ENCODE results near the gene NPR3.
"Not testable (repeated sequence)": the region's sequence is repeated elsewhere in the genome, so short reads cannot be mapped to it uniquely, and the experiment has no call there.

NPR3 gene

GRCh38 chr5:32769711-32770110 lies 58.6 kb downstream of the NPR3 start:
- DNase-seq: no peak

- no peak for DNase-seq
Measured at GRCh38 chr5:32770444-32770843, 59.3 kb downstream of the NPR3 start.

DNA sequence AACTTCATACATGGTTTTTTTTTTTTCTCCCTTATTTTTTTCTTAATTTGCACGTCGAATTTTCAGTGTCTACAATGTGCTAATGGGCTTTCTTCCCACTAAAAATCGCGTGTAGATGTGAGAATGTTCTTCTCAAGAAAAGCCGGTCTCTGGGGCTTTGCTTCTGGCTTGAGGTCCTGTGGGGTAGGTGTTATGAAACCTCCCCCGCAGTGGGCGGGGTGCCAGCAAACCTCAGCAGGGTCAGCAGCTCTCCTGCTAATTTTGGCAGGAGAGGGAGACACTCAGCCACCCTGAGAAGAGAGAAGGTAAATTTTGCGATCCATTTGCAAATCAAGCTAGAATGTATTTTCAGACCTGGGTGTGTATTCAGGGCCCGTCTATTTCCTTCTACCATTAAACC lies 59.9 kb downstream of the NPR3 start:
- no peak for DNase-seq

DNA sequence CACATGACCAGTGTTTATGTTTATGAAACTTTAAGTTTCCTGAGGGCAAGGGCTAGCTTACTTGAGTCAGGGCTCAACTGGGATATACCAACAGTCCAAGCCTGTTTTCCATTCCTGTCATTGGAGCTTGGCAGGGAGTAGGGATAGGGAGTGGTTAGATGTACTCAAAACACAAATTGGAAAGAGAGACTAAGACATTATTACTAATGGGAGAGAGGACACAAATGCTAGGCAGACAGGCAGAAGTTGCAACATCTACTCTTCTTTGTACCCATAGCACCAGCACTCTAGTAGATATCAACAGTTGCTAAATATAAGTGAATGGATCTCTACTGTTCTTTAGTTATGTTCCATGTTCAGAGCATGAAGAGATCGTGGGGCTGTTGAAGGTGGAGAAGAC lies 62.8 kb downstream of the NPR3 start:
- no peak for DNase-seq

DNA sequence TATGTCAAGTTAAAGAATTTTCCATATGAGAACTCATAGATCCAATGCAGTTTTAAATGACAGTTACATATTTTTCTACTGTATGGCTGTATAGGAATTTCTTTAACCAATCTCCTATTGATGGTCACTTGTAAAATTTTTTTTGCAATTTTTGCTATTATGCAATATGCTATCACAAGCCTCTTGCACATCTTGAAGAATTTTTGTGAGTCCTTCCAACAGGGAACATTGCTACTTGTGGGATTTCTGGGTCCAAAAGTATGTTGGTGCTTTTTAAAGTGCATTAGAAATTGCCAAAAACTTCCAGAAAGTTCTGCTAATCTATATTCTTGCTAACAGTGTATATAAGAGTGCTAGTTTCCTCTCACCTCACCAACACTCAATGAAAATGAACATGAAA lies 65.1 kb downstream of the NPR3 start:
- DNase-seq: no peak

DNA sequence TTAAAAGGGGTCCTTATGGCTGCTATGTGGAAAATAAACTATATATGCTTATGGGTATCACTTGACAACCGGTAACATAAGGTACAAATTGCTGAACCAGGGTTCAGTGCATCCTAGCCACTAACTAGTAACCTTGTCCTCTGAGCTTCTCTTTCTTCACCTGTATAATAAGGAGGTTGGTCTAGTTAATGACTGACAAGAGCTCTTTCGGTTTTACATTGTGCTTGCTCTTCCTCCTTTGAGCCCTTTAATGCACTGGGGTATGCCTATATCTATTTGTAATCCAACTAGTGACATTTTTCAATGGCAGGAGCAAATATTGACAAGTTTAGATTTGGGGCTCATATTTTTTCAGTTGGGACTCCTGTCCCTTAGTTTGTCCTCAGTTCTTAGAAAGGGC lies 66.1 kb downstream of the NPR3 start:
- DNase-seq: no peak

DNA sequence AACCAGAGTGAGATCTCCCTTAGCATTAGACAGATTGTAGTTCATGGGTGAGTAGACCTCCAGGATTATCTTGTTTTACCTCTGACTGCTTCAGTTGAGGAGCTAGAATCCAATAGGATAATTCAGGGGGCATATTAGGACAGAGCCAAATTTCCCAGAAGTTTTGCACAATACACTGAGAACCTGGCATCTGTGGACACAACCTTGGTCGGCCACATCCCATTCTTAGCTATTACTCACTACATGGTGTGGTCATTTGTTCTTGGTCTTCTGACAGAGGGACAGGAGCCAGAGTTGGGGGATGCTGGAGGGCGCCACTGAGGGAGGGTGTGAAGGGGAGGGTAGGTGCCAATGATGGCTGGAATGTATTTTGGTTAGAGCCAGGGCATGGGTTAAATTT lies 66.6 kb downstream of the NPR3 start:
- no peak for DNase-seq

- DNase-seq: no peak
Measured at GRCh38 chr5:32778403-32778802, 67.3 kb downstream of the NPR3 start.

DNA sequence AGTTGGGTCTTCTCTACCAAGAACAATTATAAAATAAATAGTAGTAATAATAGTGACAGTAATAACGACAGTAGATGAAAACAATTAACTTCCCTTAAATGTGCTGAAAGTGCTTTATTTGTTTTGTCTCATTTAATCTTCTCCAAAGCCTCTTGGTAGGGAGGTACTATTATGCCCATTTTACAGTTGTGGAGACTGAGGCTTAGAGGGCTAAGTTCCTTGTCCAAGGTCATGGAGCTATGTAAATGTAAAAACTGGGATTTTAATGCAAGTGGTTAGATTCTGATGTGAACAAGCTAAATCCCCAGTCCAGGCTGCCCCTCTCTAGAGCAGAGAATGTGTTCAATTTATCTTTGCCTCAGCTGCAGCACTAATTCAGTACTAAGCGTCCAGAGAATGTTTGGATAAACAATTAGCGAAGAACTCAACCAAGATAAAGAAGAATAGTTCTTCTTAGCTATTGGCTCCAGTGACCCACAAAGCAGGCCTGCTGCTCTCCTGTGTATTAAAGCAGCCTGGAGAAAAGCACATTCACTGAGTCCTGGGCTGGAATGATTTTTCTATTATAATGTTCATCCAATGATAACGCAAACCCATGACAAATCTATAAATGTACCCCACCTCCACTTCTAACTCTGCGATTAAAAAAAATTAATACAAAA lies 68.8 kb downstream of the NPR3 start:
- DNase-seq: no peak

DNA sequence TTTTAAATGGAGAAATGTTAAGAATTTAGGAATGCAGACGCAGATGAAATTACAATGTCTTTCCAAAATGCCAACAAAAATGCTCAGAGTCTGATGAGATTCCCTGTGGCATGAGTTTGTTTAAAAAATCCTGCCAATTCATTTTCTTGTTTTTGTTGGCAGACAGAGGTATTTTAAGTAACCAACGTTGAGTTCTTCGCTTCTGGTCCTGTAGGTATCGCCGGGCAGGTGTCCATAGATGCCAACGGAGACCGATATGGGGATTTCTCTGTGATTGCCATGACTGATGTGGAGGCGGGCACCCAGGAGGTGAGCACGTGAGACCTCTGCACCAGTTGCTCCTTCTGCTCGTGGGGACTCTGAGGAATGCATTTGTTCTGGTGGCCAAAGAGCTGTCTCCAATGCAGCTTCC lies 69.4 kb downstream of the NPR3 start:
- no peak for DNase-seq

GRCh38 chr5:32783661-32784060 lies 72.5 kb downstream of the NPR3 start:
- DNase-seq: no peak

- no peak for DNase-seq
Measured at GRCh38 chr5:32785611-32786254, 74.6 kb downstream of the NPR3 start.

GRCh38 chr5:32786311-32786710 lies 75.2 kb downstream of the NPR3 start:
- DNase-seq: no peak

DNA sequence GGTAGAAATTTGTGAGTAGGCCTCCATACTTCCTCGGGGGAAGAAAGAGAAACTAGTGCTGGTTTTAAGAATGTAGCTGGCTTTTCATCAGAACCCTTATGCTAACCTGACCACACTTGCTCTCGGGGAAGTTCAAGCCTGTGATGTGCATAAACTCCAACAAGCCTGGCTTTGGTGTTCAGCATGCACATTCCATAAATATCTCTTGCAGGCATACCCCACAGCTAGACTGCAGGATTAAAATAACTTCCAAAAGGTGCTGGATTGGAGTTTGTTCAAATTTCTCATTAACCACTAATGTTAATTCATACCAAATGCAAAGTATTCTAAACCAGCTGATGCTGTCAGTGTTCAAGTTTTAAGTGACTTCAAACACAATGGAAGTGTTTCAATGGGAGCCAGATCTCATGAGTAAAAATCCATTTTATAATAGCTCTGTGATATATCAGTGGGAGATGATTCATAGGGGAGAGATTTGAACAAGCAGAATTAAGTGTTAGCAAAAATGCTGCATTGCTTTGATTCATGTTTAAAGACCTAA lies 79.4 kb downstream of the NPR3 start:
- no peak for DNase-seq

- DNase-seq: no peak
Measured at GRCh38 chr5:32791536-32792243, 80.6 kb downstream of the NPR3 start.

DNA sequence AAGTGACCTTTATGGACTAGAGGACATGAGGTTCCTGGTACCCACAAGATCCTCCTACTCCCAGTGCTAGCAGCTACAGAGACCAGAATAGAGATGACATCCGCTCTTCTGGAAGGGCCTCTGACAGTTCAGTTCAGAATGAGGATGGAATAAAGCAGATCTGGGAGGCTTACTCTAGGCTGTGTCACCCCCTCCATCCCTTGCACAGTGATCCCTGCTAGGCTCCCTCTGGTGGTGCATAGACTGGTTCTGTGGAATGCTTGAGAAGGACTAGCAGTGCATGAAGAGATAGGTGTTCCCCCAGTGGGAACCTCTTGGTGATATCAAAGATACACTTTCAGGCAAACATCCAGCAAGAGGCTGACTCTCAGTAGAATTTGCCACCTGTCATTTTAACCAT lies 83.0 kb downstream of the NPR3 start:
- DNase-seq: no peak

GRCh38 chr5:32802764-32803163 lies 91.6 kb downstream of the NPR3 start:
- no peak for DNase-seq

GRCh38 chr5:32803656-32804055 lies 92.5 kb downstream of the NPR3 start:
- no peak for DNase-seq

- DNase-seq: not testable (repeated sequence)
Measured at GRCh38 chr5:32805462-32805861, 94.3 kb downstream of the NPR3 start.

DNA sequence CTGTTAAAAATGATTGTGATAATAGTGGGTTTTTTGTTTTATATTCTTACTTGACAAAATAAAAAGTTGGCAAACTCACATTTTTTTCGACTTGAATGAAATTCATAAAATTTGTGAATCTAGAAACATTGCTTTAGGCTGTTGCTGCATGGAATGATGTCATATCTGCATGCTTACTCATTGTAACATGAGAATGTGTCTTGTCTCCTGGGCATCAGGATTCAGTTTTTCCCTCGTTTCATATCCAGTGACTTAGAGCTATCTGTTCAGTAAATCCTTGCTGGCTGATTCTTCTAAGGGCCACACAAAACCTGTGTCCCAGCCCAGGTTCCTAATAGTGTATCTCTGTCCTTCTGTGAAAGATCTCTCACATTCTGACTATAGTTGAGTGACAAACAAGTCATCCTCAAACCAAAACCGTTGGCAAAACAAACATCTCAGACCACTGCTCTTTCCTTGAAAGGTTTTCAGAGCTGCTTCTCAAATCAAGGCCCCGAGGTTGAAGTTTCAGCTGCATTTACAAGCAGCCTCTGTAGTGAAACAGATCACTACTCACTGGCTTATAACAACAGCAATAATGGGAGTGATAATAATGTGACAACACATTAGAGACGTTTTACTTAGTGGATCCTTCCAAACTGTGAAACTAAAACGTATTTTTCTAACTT lies 95.0 kb downstream of the NPR3 start:
- DNase-seq: peak; percentile 40

- no peak for DNase-seq
Measured at GRCh38 chr5:32808783-32809182, 97.7 kb downstream of the NPR3 start.

GRCh38 chr5:32810804-32811203 lies 99.7 kb downstream of the NPR3 start:
- DNase-seq: peak; percentile 44

DNA sequence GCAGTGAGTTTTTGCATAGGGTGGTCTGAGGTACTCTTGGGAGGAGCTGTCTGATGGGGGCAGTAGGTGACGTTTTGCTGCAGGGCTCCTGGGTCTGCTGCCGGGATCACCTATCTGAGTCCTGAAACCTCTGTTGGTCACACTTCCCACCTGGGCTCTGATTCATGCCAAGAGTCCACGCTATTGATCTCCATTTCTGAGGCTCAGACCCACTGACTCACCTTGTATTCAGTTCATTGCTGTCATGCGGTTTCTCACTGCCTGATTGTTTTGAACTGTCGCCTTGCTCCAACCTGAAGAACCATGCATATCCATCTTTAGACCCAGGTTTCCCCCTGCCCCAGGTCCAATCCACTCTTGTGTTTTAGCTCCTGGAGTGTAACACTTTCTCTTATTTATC lies 101.3 kb downstream of the NPR3 start:
- no peak for DNase-seq

DNA sequence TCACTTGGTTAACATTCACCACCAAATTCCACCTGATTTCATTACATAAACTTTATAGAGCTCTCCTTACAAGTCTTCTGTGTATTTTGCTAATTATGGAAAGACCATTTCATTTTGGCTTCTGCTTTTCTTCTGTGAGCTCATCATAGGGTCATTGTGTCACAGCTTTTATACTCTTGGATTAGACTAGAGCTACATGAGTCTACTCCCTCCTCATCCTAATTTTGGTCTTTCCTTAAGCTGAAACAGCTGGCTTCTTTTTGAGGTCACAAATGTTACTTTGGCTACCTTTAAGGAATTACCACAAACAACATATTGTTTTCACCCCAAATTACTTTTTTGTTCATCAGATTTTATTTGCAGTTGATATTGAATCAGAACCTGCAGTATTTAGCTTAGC lies 103.0 kb downstream of the NPR3 start:
- DNase-seq: no peak
